Mucosa of descending colon (tissue), 3 donors: ENCODE data around the gene DDA1. TPM values are rescaled to one million over a fixed set of nuclear protein-coding genes. Genes with fewer than 3 reads are reported as not detected.

Experiments used
- ATAC-seq: fragments of 200-7000 bp; cut with Tn5 transposase; one replicate; pipeline ENCODE4 v1.9.1; 2020; ENCODE audit warnings: mild to moderate bottlenecking, moderate library complexity
- DNase-seq, 3 donors: peaks; one replicate each; pipeline ENCODE4 v3.0.0-alpha.2; 2020
- H3K36me3 ChIP-seq: fragments of 200-600 bp; one replicate; pipeline ENCODE4 v1.8.0; 2021; ENCODE audit warnings: low read depth, mild to moderate bottlenecking
- H3K4me1 ChIP-seq: fragments of 200-600 bp; one replicate; pipeline ENCODE4 v1.8.0; 2021; ENCODE audit warnings: low read depth, mild to moderate bottlenecking
- H3K4me3 ChIP-seq: fragments of 200-600 bp; one replicate; pipeline ENCODE4 v1.8.0; 2021; ENCODE audit warnings: mild to moderate bottlenecking
- H3K9me3 ChIP-seq: fragments of 200-600 bp; one replicate; pipeline ENCODE4 v1.8.0; 2021; ENCODE audit warnings: mild to moderate bottlenecking
- intact Hi-C, 2 donors: fragments of 100-400 bp; cut with DNase I in 1 of 2; cut with micrococcal nuclease in 1 of 2; formaldehyde crosslinking; loops; one replicate each; pipeline versions ENCODE4 v1.11.0 to v1.11.1; 2022; cut with DNase I, micrococcal nuclease
- total RNA-seq, 3 donors: library from RNA; stranded (reverse); fragmentation: NEBNext Ultra II Directional in 2 of 3; extraction: Animal tissue kit (Norgen Biotek cat#: 25700) in 2 of 3; gene quantifications; one replicate each; pipeline versions ENCODE4 v1.2.1 to v1.2.4, GENCODE V29; 2021 to 2023
- TF ChIP-seq, protein P1 (sequence below): fragments of 200-600 bp; IDR thresholded peaks from one replicate; pipeline ENCODE4 v1.8.0; 2022; ENCODE audit warnings: antibody characterized with exemption, mild to moderate bottlenecking
- donor health status: DM: no; HTN: no; CAD: no; lungs with moderate emphysema.
- donor health status: DM: no; HTN: no; CAD: no.
- donor health status: DM: no; HTN: yes; CAD: no.

DDA1 gene
- total RNA-seq, 3 donors from 2014 or later = 38.3 to 51.4 (median 48.3) TPM

DNA sequence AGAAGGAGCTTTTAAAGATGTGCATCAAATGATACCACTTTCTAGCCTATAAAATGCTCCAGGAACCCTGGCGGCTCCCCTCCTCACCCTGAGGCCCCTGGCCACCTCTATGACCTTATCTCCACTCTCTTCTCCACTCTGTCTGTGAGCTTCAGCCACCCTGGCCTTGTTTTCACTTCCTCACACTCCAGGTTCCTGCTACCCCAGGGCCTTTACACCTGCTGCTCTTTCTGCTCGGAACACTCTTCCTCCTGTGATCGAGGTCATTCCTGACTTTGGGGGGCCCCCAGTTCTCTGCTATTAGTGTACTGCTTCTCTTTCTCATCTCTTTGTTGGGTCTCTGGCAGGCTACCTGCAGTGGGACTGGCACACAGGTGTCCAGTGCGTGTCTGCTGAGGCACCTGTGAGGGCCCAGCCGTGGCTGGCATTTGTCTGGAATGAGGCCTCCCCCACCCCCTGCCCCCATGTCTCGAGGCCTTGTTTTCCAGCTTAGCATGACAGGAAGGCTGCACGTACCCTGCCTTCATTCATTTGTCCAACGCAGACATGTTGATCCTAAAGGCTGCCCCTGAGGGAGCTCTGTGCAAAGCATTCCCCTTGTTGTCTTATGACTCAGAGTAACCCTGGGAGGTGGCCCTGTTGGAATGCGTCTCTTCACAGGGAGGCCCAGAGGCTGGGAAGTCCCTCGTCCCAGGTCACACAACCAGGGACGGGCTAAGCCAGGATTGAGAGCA lies 2.3 kb downstream of the DDA1 start:
- H3K4me3 ChIP-seq = no peak overlapping the region
- peaks cover 22% of the 10 kb centered on the region for H3K4me1 ChIP-seq
- no peaks in the 10 kb centered on the region for H3K9me3 ChIP-seq
- H3K36me3 ChIP-seq = no peaks in the 10 kb centered on the region
- no peak for ATAC-seq
- intact Hi-C loops = no loop called here
- DNase-seq = no peak
- TF ChIP-seq, protein P1, sequence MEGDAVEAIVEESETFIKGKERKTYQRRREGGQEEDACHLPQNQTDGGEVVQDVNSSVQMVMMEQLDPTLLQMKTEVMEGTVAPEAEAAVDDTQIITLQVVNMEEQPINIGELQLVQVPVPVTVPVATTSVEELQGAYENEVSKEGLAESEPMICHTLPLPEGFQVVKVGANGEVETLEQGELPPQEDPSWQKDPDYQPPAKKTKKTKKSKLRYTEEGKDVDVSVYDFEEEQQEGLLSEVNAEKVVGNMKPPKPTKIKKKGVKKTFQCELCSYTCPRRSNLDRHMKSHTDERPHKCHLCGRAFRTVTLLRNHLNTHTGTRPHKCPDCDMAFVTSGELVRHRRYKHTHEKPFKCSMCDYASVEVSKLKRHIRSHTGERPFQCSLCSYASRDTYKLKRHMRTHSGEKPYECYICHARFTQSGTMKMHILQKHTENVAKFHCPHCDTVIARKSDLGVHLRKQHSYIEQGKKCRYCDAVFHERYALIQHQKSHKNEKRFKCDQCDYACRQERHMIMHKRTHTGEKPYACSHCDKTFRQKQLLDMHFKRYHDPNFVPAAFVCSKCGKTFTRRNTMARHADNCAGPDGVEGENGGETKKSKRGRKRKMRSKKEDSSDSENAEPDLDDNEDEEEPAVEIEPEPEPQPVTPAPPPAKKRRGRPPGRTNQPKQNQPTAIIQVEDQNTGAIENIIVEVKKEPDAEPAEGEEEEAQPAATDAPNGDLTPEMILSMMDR = no peak

GRCh38 chr19:17312189-17313113 lies 3.1 kb downstream of the DDA1 start:
- intact Hi-C loops = no loop called here
- Histone ChIP-seq H3K9me3 (no peaks in the 10 kb centered on the region), H3K4me1 (peaks cover 14% of the 10 kb centered on the region), H3K36me3 (peaks cover under 1% of the 10 kb centered on the region), H3K4me3 (no peak overlapping the region)
- DNase-seq (no peak), ATAC-seq (no peak)
- TF ChIP-seq, protein P1 = no peak

- Histone ChIP-seq H3K9me3 (no peaks in the 10 kb centered on the region), H3K4me1 (peaks cover 13% of the 10 kb centered on the region), H3K36me3 (peaks cover 3% of the 10 kb centered on the region), H3K4me3 (no peak overlapping the region)
- ATAC-seq = no peak
- intact Hi-C loops = no loop called here
- TF ChIP-seq, protein P1 = no peak
- DNase-seq = no peak
These were observed 4.7 kb downstream of the DDA1 start for GRCh38 chr19:17314007-17314593.

GRCh38 chr19:17318966-17319365 lies 9.6 kb downstream of the DDA1 start:
- Histone ChIP-seq H3K4me3 (no peak overlapping the region), H3K4me1 (peaks cover 3% of the 10 kb centered on the region), H3K9me3 (no peaks in the 10 kb centered on the region), H3K36me3 (peaks cover 3% of the 10 kb centered on the region)
- intact Hi-C loops = no loop called here
- ATAC-seq (no peak), DNase-seq (no peak)
- TF ChIP-seq, protein P1 = no peak

GRCh38 chr19:17319473-17320238 lies 10.3 kb downstream of the DDA1 start:
- peaks cover 3% of the 10 kb centered on the region for H3K36me3 ChIP-seq
- peaks cover 3% of the 10 kb centered on the region for H3K4me1 ChIP-seq
- ATAC-seq (no peak), DNase-seq (no peak)
- intact Hi-C loops = no loop called here
- no peak overlapping the region for H3K4me3 ChIP-seq
- TF ChIP-seq, protein P1 = no peak
- no peaks in the 10 kb centered on the region for H3K9me3 ChIP-seq
